DND-41 (cell line): ENCODE data around the gene BEX5.
"Not testable (repeated sequence)": the region's sequence is repeated elsewhere in the genome, so short reads cannot be mapped to it uniquely, and the experiment has no call there.

Source experiments
- EZH2 ChIP-seq: IDR thresholded peaks from 3 replicates; pipeline ENCODE4 v1.6.1; 2012; ENCODE audit warnings: borderline replicate concordance, low read depth, mild to moderate bottlenecking, moderate library complexity, low read length, inconsistent platforms; ENCODE audit not compliant: severe bottlenecking
- TF ChIP-seq, protein P1 (sequence below): IDR thresholded peaks from 2 replicates; pipeline ENCODE4 v1.5.1; 2012; ENCODE audit warnings: borderline replicate concordance, low read length, moderate library complexity, mild to moderate bottlenecking; ENCODE audit not compliant: poor library complexity, severe bottlenecking; ENCODE audit errors: extremely low read depth

DNA sequence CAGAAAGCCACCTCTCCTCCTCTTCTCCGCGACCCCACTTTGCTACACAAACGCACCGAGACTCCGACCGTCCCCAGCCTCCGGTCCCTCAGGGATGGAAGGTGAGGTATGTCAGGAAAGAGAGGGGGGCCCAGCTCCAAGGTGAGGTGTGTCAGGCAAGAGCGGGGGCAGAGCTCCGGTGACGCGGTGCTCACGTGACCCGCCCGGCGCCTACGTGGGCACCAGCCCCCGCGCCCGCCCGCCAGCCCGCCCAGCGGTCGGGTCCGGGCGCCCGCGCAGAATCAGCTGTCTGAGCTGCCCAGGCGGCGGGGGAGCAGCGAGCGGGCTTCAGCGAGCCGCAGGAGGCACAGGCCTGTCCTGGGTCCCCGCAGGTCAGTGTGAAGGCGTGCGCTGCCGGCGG lies 30.3 kb downstream of the BEX5 start, which contains the start of gene TCEAL2:
- not testable (repeated sequence) for TF ChIP-seq EZH2
- TF ChIP-seq, protein P1, sequence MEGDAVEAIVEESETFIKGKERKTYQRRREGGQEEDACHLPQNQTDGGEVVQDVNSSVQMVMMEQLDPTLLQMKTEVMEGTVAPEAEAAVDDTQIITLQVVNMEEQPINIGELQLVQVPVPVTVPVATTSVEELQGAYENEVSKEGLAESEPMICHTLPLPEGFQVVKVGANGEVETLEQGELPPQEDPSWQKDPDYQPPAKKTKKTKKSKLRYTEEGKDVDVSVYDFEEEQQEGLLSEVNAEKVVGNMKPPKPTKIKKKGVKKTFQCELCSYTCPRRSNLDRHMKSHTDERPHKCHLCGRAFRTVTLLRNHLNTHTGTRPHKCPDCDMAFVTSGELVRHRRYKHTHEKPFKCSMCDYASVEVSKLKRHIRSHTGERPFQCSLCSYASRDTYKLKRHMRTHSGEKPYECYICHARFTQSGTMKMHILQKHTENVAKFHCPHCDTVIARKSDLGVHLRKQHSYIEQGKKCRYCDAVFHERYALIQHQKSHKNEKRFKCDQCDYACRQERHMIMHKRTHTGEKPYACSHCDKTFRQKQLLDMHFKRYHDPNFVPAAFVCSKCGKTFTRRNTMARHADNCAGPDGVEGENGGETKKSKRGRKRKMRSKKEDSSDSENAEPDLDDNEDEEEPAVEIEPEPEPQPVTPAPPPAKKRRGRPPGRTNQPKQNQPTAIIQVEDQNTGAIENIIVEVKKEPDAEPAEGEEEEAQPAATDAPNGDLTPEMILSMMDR, result not testable (repeated sequence)
